NCI-H345 treated with DMSO at 0.1 percent for 48 hours (cell line): ENCODE measurements around the gene COL6A3.
"Not testable (repeated sequence)": the region's sequence is repeated elsewhere in the genome, so short reads cannot be mapped to it uniquely, and the experiment has no call there.

Experiments used
- DNase-seq: peaks from one replicate; lab custom pipeline; 2025; ENCODE audit not compliant: unreplicated experiment; lab: John Stamatoyannopoulos, UW

Gene COL6A3

GRCh38 chr2:237383991-237384671, 29.8 kb downstream of the COL6A3 start:
- no peak for DNase-seq

GRCh38 chr2:237380768-237381167, 33.2 kb downstream of the COL6A3 start:
- no peak for DNase-seq

- DNase-seq: no peak
These were observed 34.3 kb downstream of the COL6A3 start for GRCh38 chr2:237379636-237380035.

GRCh38 chr2:237378650-237379049, 35.3 kb downstream of the COL6A3 start:
- DNase-seq: no peak

DNA sequence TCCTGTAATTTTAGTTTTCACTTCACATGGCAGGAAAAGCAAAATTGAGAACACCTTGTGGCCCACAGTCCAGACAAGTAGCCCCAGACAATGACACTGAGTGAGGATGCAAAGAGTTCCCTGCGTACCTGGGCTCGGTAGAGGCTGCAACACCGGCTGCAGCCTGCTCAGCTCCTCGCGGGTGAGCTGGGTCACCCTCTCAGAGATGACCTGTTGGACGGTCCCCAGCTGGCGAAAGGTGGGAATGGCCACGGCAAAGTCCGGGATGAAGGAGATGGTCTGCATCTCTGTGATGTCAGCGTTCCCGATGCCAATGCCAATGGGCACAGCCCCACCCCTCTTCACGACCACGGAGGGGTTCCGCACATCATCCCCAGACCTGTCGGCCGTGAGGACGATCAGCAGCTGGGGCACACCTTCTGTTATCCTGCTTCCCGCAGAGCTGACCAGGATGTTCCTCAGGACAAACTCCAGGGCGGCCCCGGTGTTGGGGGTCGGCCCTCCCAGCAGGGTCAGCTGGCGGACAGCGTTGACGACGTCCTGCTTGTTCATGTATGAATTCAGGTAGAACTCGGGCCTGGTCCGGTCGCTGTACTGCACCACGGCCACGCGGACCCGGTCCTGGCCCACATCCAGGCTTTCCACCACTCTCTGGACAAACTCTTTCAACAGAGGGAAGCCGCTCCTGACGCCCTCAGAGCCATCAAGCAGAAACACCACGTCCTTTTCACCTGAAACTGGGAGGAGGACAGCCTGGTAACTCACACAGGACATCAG, 39.5 kb downstream of the COL6A3 start:
- no peak for DNase-seq

- DNase-seq: no peak
These were observed 42.1 kb downstream of the COL6A3 start for GRCh38 chr2:237371856-237372255.

DNA sequence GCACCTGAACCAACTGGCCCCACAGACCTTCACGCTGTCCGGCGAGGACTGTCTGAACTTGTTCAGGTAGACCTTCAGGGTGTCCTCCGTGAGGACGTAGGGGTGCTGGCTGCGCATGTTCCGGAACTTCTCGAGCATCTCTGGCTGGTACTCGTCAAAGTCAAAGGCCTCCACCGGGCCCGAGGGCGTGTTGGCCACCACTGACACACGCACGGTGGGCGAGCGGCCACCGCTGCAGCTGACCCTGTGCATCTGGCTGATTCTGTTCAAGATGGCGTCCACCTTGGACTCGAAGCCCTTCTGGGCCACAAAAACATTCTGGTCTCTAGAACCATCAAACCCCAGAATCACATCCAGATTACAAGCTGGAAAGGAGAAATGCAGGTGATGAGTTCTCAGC, 48.3 kb downstream of the COL6A3 start:
- DNase-seq: no peak

DNA sequence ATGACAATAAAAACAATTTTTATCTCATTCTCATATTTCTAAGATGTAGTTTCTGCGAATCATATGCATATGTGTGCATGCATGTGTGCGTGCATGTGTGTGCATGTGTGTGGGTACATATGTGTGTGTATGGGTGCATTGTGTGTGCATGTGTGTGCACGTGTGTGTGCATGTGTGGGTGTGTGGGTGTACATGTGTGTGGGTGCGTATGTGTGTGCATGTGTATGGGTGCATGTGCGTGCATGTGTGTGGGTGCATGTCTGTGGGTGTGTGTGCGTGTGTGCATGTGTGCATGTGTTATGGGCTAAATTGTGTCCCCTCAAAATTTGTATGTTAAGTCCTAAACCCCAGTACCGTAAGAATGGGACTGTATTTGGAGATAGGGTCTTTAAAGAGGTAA, 49.3 kb downstream of the COL6A3 start:
- no peak for DNase-seq

DNA sequence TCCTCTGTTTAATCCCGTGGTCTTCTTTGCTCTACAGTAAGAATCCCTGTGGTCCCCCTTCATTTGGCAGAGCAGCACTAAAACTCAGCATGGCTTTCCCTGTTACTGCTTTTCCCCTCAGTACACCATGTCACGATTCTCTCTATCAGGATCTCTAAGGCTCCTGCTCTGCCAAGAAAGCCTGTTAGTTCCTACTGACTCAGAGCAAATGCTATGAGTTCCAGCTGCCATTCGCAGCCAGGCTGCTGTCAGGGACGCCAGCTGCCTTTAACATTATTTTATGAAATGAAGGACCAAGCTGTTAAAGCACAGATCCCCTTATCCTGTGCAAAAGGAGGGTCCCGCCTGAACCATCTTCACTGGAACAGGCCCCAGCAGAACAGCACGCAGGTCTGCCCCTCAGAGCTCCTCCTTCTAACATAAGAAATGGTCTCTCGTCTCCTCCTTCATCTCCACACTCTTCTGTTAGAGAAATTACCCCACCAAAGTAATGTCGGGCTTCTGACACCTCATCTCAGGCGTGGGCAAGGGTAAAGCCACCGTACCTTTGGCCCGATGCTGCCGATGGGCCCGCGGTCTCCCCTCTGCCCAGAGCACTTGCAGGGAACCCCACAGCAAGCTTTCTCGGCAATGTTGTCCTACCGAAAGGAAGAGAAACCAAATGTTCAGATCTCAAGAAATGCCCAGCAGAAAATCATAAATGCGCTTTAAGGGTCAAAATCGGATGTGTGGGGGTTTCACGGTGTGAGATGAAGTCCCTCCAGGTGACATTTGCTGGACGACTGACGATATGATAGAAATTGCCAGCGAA, 52.6 kb downstream of the COL6A3 start:
- DNase-seq: no peak

- DNase-seq: no peak
These were observed 53.8 kb downstream of the COL6A3 start for GRCh38 chr2:237359894-237360780.

GRCh38 chr2:237359518-237359840, 54.5 kb downstream of the COL6A3 start:
- no peak for DNase-seq

DNA sequence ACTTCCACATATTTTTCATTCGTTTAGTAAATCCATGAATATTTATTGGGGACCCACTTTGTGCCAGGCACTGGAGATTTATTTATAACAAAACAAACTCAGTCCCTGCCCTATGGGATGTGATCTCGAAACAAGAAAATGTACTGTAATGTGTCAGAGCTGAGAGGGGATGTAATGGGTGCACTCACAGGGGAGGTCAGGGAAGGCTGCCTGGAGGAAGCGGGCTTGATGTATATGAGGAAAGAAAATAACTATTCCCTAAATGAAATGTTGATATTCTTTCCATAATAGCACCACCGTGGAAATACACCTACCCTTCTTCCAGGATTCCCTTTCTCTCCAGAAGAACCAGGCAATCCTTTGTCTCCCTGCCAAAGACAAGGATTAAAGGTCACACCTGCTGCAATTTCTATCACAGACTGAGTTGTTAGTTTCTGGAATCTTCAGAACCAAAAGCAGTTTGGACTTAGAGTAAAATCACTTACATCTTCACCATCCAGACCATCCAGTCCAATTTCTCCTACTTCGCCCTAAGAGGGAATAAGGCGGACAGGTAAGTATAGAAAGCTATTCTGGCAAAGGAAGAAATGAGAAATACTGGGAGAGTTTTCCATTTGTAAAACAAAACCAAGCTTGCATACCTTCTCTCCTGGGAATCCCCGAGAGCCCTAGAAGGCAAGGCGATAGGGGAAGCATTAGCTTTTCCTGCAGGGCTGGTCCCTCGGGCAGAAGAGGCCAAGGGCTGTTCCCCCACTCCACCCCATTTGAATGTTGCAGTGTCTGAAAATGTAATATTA, 55.0 kb downstream of the COL6A3 start:
- DNase-seq: no peak

- DNase-seq: no peak
These were observed 58.3 kb downstream of the COL6A3 start for GRCh38 chr2:237355701-237356100.

- DNase-seq: no peak
These were observed 59.1 kb downstream of the COL6A3 start for GRCh38 chr2:237354892-237355291.

DNA sequence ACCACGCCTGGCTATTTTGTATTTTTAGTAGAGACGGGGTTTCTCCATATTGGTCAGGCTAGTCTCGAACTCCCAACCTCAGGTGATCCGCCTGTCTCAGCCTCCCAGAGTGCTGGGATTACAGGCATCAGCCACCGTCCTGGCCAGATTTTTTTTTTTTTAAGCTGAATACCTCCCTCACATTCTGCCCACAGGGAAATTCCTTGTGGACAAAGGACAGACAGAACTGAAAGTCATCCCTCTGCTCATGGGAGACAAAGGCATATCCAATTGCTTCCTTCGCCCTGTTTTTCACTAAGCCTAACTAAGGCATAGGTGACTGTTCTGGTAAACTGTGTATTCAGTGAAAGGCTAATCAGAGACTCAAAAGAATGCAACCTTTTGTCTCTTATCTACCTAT, 59.8 kb downstream of the COL6A3 start:
- not testable (repeated sequence) for DNase-seq

GRCh38 chr2:237353215-237353614, 60.7 kb downstream of the COL6A3 start:
- no peak for DNase-seq

GRCh38 chr2:237352279-237352845, 61.6 kb downstream of the COL6A3 start:
- no peak for DNase-seq

DNA sequence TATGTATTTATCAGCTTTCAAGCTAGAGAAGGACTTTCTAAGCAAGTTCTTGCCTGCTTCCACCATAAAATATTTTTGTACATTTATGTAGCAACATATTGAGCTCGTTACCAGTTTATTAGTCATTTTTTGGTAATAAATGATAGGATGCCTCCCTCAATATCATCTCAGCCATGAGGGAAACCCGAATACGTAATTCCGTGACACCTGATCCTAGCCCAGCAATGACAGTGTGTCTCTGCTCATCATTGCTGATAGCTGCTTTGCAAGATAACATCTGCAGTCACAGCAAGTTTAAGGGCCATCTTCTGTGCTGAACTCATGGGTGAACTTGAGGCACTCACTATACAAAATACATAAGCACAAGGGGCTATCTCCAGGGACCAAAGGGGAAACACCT, 62.2 kb downstream of the COL6A3 start:
- no peak for DNase-seq

DNA sequence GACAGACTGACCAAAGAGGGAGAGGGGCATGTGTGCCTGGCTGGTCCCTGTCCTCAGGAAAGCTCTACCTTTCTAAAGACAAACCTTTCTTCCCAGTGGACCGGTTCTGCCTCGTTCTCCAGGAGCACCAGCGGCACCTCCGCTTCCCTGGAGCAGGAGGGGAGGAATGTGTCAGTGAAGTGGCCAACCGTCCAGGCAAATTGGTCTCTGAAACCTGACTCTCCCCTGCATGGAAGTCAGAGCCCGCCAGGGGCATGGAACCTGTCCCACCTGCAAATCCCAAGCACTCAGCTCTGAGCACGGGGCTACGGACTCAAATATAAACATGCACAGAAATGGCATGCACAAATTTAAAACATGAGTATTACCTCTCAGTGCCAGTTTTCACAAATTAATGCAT, 62.9 kb downstream of the COL6A3 start:
- no peak for DNase-seq

GRCh38 chr2:237350597-237350996, 63.4 kb downstream of the COL6A3 start:
- DNase-seq: no peak
